Inflammatory macrophage treated with lipopolysaccharide for 1 hour (primary cell): Measurements from ENCODE around the gene CEND1.

Experiments
- DNase-seq, 2 donors: peaks; one replicate each; pipeline ENCODE4 v3.0.0-alpha.2; 2020 to 2022

CEND1 gene

DNA sequence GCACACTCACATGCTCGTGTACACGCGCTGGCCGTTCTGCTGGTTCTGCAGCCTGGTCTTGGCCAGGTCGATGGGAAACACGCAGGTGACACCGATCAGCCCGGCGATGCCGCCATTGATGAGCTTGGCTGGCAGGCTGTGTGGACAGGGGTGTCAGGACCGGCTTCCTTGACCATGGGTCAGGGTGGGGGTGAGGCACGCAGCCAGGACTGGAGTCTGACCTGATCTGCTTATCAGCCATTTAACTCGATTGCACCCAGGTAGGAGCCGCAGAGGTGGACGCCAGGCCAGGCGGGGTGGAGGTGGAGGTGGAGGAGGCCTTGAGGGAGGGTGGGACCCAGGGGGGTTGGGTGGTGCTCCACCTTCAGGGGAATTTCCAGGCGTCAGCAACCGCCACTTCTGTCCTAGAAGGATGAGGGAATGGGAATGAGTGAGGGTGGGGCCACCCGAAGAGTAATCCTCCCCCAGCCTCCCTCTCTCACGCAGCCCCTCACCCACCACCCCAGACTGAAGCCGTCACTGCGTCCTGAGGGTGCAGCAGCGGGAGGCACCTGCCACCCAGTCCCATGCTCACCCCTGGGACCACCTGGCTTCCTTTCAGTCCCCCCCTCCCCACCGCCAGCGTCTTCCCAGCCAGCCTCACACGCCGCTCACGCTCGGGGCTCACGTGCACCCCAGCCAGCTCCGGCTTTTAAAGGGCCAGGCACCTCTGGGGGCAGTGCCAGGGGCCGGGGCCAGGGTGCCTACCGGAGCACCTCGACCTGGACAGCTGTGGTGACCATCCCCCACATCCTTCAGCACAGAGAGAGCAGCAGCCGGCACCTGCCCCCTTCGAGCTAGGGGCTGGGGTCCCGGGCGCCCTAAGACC, 5.1 kb upstream of the CEND1 start:
- no peak for DNase-seq

GRCh38 chr11:794013-794765, 4.3 kb upstream of the CEND1 start:
- DNase-seq = no peak

GRCh38 chr11:793556-793955, 3.7 kb upstream of the CEND1 start:
- DNase-seq = no peak

- DNase-seq = no peak
Measured at GRCh38 chr11:792873-793272, 3.0 kb upstream of the CEND1 start.

DNA sequence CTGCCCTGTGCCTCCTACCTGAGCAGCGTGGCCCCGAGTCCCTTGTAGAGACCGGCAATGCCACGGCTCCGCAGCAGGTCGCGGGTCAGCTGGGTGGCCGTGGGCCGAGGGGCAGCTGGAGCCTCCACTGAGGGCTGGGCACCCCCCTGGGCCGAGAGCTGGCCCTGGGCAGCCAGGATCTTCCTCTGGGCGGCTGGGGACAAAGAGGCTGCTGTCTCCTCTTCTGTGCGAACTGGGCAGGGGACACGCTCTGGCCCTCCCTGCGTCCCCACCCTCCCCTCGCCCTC, 2.6 kb upstream of the CEND1 start:
- no peak for DNase-seq

DNA sequence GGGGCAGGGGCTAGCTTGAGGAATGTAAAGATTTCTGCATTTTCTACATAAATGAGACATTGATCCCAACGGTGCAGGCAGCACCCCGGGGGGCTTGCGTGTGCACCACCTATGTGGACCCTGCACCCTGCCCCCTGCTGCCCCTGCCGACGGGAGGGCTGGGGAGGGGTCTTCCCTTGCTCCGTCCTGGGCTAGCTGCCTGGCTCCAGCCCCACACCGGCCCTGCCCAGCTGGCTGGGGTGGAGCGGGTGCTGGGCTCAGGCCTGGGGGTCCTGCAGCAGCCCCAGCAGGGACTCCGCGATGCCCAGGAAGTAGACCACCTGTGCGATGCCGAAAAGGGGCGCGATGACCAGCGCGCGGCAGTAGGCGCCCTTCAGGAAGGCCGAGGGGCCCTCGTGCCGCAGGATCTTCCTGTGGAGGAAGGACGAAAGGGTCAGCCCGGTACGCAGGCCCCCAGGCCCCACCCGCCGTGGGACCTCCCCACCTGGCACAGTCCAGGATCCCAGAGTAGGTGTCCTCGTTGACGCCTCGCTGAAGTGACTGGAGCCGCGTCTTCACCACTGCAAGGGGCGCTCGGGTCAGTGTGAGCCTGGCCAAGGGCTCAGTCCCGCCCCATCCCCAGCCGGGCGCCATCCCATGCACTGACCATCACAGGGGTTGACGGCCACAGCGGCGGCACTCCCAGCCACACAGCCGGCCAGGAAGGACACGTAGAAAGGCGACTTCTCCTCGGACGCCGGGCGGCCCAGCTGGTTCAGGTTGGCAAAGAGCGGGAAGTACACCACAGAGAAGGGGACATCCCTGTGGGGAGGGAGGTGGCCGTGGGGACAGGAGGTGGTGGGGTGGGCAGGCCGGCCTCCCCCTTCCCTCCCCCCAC, 2.0 kb upstream of the CEND1 start:
- DNase-seq = no peak

- no peak for DNase-seq
Measured at GRCh38 chr11:790721-791564, 1.1 kb upstream of the CEND1 start.

- no peak for DNase-seq
Measured at GRCh38 chr11:788953-789940, 643 bp downstream of the CEND1 start.

DNA sequence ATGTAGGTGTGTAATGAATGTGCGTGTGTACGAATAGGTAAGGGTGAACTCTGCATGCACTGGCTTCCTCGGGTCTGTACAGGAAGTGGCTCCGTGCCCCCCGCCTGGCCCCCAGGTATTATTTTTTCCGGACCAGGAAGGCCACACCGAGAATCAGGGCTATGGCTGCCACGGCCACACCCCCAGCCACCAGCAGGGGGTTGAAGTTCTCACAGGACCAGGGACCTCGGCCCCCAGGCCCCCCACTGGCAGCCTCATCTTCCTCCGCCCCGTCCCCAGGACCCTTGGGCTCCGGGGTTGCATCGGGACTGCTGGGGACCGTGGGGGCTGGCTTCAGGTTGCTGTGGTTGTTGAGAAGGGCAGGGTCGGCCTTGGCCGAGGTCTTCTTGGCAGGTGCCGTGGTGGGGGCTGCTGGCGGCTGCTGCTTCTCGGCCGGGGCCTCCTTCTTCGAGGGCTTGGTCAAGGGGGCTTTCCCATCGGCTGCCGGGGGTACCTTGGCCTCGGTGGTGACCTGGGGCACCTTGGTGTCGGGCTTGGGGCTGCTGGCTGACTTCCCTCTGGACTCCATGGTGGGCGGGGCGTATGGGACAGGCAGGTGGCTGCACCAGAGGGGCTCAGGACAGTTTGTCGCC, 1.8 kb downstream of the CEND1 start:
- DNase-seq = no peak

DNA sequence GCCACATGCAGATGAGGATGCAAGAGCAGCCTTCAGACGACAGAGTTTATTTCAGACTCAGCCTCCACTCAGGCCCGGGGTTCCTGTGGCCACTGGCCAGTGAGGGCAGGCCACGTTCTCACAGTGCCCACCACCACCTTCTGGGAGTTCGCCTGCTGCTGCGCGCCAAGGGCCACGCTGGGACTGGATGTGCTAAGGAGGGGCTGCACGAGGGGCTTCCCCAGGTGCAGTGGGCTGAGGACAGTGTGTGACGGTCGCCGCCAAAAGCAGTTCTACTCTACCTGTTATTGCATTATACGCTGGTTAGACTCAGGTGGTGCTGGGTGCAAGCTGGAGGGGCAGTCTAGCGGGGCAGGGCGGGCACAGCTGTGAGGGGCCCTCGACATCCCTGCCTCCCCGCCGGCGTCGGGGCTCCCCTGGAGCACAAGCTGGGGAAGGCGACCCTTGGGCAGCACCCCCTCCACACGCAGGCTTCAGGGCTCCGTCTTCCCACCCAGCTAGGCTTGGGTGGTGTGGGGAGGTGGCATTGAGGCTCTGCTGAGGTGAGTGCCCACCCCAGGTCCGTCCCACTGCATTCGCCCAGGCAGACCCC, 2.7 kb downstream of the CEND1 start:
- DNase-seq = no peak

- DNase-seq = no peak
Measured at GRCh38 chr11:786235-787083, 3.4 kb downstream of the CEND1 start.

GRCh38 chr11:783581-784015, 6.3 kb downstream of the CEND1 start:
- no peak for DNase-seq

GRCh38 chr11:782264-783174, 7.4 kb downstream of the CEND1 start:
- no peak for DNase-seq

GRCh38 chr11:779955-780532, 9.8 kb downstream of the CEND1 start:
- DNase-seq = no peak

GRCh38 chr11:778976-779954, 10.6 kb downstream of the CEND1 start:
- no peak for DNase-seq
